HG03565 (cell line): ENCODE results near the gene PRXL2A.
"Not testable (repeated sequence)": the region's sequence is repeated elsewhere in the genome, so short reads cannot be mapped to it uniquely, and the experiment has no call there.

Source experiments
- ATAC-seq: cut with Tn5 transposase; IDR thresholded peaks from one replicate; pipeline ENCODE4 v1.9.1; 2021; ENCODE audit warnings: mild to moderate bottlenecking, moderate library complexity; ENCODE audit not compliant: unreplicated experiment

PRXL2A gene

DNA sequence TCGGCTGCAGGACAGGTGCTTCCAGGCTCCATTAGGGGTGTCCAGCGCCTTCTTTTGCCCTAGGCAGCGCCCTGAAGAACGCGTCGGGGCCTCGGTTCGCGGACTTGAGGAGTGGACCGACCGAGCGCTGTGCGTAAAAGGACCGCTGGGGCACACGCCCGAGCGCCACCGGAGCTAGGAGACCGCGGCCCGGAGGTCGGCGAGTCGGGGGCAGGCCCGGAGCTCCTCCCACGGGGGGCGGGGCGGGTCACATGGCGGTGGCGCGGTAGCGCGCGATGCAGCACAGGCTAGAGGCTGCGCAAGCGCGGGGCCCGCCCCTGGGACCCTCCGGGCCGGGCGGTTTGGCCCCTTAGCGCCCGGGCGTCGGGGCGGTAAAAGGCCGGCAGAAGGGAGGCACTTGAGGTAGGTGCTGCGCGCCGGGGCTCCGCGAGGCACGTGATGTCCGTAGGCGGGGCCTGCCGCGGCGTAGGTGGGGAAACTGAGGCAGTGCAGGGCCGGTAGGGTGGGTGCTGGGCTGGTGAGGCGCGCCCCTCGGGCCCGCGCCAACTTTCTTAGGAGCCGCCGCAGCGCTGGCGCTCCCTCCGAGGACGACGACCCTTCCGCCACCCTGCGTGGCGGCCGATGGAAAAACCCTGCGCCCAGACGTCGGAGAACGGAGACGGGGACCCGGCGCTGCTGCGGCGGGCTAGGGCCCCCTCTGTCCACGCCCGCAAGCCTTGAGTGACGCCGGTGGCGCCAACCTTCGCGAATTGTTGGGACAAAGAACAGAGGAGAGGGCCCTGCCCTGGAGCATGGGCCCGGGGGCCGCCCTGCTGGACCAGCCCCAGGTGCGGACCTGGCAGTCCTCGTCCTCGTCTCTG is at the start of gene PRXL2A:
Gene PRXL2A, plus strand, starts transcription at position 310 of the 860 bp plus-strand sequence. CDS start 11,917 bp downstream, outside the sequence.
- ATAC-seq: peak; percentile 90

DNA sequence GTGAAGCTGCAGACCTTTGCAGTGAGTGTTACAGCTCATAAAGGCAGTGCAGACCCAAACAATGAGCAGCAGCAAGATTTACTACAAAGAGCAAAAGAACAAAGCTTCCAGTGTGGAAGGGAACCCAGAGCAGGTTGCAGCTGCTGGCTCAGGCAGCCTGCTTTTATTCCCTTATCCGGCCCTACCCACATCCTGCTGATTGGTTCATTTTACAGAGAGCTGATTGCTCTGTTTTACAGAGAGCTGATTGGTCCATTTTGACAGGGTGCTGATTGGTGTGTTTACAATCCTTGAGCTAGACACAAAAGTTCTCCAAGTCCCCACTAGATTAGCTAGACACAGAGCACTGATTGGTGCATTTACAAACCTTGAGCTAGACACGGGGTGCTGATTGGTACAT is 49.4 kb upstream of the PRXL2A start:
- not testable (repeated sequence) for ATAC-seq

DNA sequence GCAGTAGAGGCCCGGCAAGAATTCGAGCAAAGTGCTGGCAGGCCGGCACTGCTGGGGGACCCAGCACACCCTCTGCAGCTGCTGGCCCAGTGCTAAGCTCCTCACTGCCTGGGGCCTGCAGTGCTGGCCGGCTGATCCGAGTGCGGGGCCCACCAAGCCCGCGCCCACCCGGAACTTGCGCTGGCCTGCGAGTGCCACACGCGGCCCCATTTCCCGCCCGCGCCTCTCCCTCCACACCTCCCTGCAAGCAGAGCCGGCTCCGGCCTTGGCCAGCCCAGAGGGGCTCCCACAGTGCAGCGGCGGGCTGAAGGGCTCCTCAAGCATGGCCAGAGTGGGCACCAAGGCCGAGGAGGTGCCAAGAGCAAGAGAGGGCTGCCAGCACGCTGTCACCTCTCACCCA is 48.7 kb upstream of the PRXL2A start:
- ATAC-seq: no peak

DNA sequence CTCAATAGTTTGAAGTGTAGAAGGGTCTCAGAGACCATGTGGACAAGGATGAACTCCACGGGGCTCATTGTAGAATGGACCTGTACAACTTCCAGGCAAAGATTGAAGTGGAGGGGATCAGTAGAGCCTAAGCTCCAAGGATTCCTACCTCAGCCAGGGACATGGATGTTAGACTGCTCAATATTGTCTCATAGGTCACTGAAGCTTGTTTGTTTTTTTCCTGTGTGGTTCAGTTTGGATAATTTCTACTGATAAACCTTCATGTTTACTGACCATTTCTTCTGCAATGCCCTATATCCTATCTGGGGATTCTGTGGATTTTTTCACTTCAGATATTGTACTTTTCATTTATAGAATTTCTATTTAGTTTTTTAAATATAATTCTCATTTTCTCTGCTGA is 42.8 kb upstream of the PRXL2A start:
- ATAC-seq: no peak

DNA sequence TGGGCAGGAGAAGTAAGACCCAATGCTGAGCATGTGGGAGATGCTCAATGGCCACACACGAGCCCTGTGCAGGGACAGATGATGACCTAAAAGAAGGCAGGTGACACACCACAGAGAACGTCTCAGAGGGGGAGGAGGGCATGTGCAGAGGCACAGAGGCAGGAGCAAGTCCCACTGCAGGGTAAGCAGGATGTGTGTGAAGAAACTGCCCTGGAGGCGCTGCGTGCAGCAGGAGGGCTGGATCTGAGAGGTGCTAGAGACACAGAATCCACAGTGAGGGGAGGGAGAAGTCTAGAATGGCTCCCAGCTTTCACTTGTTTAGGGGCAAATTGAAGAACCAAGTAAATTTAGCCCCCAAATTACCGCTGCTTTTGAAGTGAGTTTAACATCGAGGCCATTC is 36.9 kb upstream of the PRXL2A start:
- ATAC-seq: no peak

- ATAC-seq: no peak
These were observed 35.7 kb upstream of the PRXL2A start for GRCh38 chr10:80372675-80373074.

- ATAC-seq: no peak
These were observed 34.8 kb upstream of the PRXL2A start for GRCh38 chr10:80373502-80373901.

GRCh38 chr10:80379701-80380100 is 28.6 kb upstream of the PRXL2A start:
- ATAC-seq: no peak

DNA sequence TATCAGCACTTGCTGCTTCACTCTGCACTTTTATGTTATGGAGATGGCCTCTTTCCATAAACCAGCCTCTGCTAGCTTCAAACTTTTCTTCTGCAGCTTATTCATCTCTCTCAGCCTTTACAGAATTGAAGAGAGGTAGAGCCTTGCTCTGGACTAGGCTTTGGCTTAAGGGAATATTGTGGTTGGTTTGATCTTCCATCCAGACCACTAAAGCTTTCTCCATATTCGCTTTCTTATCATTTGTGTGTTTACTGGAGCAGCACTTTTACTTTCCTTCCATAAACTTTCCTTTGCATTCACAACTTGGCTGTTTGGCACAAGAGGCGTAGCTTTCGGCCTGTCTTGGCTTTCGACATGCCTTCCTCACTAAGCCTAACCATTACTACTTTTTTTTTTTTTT is 28.2 kb upstream of the PRXL2A start:
- ATAC-seq: no peak

DNA sequence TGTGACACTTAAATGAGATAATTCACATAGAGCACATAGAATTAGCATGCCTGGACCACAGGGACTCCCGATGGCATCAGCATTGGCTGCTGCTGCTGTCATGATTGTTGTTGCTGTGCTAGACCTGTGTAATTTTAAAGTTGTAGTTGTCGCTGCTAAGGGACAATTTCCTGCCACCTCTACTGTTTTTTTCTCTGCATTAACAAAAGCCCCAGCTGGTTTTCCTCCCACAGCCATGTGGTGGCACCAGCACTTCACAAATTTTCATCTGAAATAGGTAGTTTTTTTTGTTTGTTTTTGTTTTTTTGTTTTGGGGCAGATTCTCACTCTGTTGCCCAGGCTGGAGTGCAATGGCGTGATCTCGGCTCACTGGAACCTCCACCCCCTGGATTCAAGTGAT is 25.4 kb upstream of the PRXL2A start:
- ATAC-seq: no peak

DNA sequence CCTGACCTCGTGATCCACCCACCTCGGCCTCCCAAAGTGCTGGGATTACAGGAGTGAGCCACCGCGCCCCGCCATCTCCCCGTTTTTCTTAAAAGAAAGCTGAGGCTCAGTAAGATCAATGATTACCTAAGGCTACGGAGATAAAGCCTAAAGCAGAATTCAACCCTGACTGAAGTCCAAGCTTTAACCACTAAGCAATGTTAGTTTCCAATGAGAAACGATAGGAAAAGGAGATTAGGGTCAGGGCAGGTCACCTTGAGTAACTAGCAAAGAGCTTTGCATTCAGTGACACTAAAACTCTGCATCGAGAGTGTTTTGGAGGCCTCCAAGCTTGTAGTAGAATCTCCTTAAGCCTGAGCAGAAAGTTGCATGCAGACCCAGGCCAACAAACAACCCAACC is 17.6 kb upstream of the PRXL2A start:
- ATAC-seq: no peak

DNA sequence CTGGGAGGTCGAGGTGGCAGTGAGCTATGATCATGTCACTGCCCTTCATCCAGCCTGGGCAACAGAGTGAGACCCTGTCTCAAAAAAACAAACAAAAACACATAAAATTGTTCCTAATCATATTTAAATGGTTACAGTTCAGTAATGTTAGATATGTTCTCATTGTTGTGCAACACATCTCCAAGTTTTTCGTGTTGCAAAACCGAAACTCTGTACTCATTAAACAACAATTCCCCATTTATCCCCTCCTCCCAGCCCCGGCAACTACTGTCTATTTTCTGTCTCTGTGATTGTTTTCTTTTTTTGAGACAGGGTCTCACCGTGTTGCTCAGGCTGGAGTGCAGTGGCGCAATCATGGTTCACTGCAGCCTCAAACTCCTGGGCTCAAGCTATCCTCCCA is 16.1 kb upstream of the PRXL2A start:
- no peak for ATAC-seq

GRCh38 chr10:80394358-80394916 is 13.9 kb upstream of the PRXL2A start:
- no peak for ATAC-seq

DNA sequence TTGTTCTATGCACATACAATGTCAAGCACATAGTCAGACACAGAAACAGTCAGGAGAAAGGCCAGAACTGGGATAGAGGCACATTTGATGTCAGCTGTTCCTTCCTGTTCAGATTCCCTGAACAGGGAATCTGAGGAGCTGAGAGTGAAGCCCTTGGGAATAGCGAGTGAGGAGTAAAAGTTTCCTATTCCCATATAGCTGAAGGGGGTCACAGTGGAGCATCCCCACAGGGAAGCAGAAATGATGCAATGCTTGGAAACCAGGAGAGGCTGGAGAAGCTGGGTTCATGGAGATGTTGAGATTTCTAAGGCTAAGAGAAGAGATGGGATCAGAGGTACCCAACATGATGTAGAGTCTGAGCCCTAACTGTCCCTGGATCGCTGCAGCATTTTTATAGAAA is 11.3 kb upstream of the PRXL2A start:
- no peak for ATAC-seq

GRCh38 chr10:80400136-80400804 is 8.1 kb upstream of the PRXL2A start:
- ATAC-seq: no peak

DNA sequence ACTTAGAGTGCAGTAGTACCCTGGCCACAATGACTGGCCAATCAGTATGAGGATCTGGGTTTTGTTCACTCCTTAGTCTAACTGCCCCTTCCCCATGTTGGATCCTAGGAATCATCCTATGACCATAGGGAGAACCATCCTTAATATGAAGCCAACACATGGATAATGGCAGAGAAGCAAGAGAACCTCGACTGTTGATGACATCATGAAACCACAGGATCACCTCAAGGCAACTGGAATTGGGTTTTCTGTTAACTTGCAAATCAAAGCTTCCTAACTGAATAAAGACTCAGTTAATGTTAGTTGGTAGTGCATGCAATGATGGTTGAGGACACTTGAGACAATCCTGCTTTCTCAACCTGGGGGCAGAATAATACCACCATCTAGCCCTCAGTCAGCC is 3.3 kb upstream of the PRXL2A start:
- no peak for ATAC-seq

GRCh38 chr10:80405626-80406025 is 2.7 kb upstream of the PRXL2A start:
- ATAC-seq: no peak

GRCh38 chr10:80406204-80406603 is 2.1 kb upstream of the PRXL2A start:
- ATAC-seq: no peak

DNA sequence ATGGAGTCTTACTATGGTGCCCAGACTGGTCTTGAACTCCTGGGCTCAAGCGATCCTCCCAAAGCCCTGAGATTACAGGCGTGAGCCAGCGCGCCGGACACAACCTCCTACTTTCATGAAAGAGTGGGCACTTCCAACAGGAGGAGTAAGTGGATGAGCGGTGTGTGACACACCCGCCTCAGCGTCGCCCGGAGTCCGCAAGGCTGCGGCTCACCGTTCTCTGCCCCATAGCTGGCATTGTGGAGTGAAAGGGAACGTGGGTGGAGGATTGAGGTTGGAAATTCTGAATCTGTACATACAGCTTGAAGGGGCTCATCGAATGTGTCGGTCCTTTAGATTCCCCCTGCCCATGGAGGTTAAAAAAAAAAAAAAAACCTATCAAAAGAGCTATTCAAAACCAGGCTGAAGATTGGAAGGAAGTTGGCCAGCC is 524 bp upstream of the PRXL2A start:
- peak; percentile 11 for ATAC-seq

GRCh38 chr10:80409121-80409520 is 770 bp downstream of the PRXL2A start:
- ATAC-seq: no peak

- ATAC-seq: no peak
These were observed 1.8 kb downstream of the PRXL2A start for GRCh38 chr10:80410122-80410521.

- ATAC-seq: no peak
These were observed 2.3 kb downstream of the PRXL2A start for GRCh38 chr10:80410578-80411145.
